ENCODE data around the gene SPATS2.

GRCh38 chr12:49451468-49452259 lies 84.4 kb downstream of the SPATS2 start:
- TF ChIP-seq CTCF (IDR thresholded peaks at IDR 0.05 in 4 of 5, conservative IDR thresholded peaks at IDR 0.05 in 1 of 5) (no peak), POLR2A (IDR thresholded peaks at IDR 0.05) (no peak)
